ENCODE results near the gene ATAD3A. TPM values are rescaled to one million over a fixed set of nuclear protein-coding genes. Genes with fewer than 3 reads are reported as not detected.

The ATAD3A gene
- total and polyA plus RNA-seq, 2 experiments from 2014 or later: 16.7 to 46.7 TPM

DNA sequence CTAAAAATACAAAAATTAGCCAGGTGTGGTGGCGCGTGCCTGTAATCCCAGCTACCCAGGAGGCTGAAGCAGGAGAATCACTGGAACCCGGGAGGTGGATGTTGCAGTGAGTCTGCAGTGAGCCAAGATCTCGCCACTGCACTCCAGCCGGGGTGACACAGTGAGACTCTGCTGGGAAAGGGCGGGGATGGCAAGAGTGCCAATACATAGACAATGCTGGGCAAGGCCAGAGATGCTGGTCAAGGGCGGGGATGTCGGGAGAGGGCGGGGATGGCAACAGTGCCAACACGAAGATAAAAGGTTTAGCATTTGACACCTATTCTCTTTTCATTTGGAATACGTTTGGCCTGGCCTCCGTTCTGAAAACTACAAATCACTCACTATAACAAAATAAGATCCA lies 51.7 kb downstream of the ATAD3A start:
- peaks cover 54% of the 10 kb centered on the region for H4K20me1 ChIP-seq (ENCODE audit: insufficient read depth, poor library complexity, severe bottlenecking)
- WGBS (ENCODE audit: low lambda C conversion rate, missing lambda C conversion rate): 97% methylated on average over 12 of the region's 12 CpGs
- TF ChIP-seq EZH2phosphoT487 (IDR thresholded peaks at IDR 0.05; ENCODE audit: low read depth, severe bottlenecking, unreplicated experiment) (no peak), EZH2 (IDR thresholded peaks at IDR 0.05; ENCODE audit: borderline replicate concordance) (no peak)
- TF ChIP-seq, protein P1, sequence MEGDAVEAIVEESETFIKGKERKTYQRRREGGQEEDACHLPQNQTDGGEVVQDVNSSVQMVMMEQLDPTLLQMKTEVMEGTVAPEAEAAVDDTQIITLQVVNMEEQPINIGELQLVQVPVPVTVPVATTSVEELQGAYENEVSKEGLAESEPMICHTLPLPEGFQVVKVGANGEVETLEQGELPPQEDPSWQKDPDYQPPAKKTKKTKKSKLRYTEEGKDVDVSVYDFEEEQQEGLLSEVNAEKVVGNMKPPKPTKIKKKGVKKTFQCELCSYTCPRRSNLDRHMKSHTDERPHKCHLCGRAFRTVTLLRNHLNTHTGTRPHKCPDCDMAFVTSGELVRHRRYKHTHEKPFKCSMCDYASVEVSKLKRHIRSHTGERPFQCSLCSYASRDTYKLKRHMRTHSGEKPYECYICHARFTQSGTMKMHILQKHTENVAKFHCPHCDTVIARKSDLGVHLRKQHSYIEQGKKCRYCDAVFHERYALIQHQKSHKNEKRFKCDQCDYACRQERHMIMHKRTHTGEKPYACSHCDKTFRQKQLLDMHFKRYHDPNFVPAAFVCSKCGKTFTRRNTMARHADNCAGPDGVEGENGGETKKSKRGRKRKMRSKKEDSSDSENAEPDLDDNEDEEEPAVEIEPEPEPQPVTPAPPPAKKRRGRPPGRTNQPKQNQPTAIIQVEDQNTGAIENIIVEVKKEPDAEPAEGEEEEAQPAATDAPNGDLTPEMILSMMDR (IDR thresholded peaks at IDR 0.05; ENCODE audit: poor library complexity): no peak

DNA sequence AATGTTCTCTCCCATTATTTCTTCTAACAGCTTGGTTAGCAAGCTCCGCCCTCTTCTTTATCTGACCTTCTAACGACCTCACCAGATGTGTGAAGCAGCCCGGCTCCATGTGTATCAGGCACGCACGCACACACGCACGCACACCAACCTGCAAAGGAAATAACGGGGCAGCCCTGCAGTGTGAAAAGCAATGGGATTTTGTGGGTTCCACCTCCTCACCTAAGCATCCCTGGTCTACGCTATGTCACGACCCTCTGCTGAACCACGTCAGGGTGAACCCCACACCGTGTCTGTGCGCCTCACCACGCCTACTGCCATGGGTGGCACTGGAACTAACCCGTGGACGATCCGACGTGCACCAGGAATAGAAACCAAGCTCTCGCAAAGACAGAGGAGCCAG lies 52.3 kb downstream of the ATAD3A start:
- no peak for DNase-seq (ENCODE audit: low spot score)
- Histone ChIP-seq H3K9me2 (replicated peaks; ENCODE audit: insufficient read depth) (no peaks in the 10 kb centered on the region), H2AFZ (no peak overlapping the region), H3K27me3 (no peaks in the 10 kb centered on the region), H3K4me1 (ENCODE audit: insufficient read depth) (no peaks in the 10 kb centered on the region), H3K4me3 (no peak overlapping the region), H4K20me1 (ENCODE audit: insufficient read depth, poor library complexity, severe bottlenecking) (peaks cover 60% of the 10 kb centered on the region), H3K79me2 (peaks cover 84% of the 10 kb centered on the region), H3K9me3 (ENCODE audit: low read depth) (no peaks in the 10 kb centered on the region), H3K36me3 (replicated peaks; ENCODE audit: insufficient read depth, low read depth) (no peaks in the 10 kb centered on the region), H3K27ac (no peak overlapping the region), H3K4me2 (no peak overlapping the region)
- 93% methylated on average over 19 of the region's 19 CpGs for WGBS (ENCODE audit: low lambda C conversion rate, missing lambda C conversion rate)
- no peak for TF ChIP-seq EZH2 (IDR thresholded peaks at IDR 0.05; ENCODE audit: borderline replicate concordance)
- TF ChIP-seq EZH2phosphoT487 (IDR thresholded peaks at IDR 0.05; ENCODE audit: low read depth, severe bottlenecking, unreplicated experiment): no peak
- TF ChIP-seq, protein P1 (IDR thresholded peaks at IDR 0.05; ENCODE audit: poor library complexity): no peak

More for the DNA sequence above, 51.7 kb downstream of the ATAD3A start:
- no peaks in the 10 kb centered on the region for H3K9me3 ChIP-seq (ENCODE audit: low read depth)
- peaks cover 78% of the 10 kb centered on the region for H3K79me2 ChIP-seq
- no peak for DNase-seq (ENCODE audit: low spot score)
- H3K4me2 ChIP-seq: no peak overlapping the region
- H3K27ac ChIP-seq: no peak overlapping the region
- no peaks in the 10 kb centered on the region for H3K27me3 ChIP-seq
- no peak overlapping the region for H3K4me3 ChIP-seq
- H2AFZ ChIP-seq: no peak overlapping the region
- H3K4me1 ChIP-seq (ENCODE audit: insufficient read depth): no peaks in the 10 kb centered on the region
- no peaks in the 10 kb centered on the region for H3K9me2 ChIP-seq (replicated peaks; ENCODE audit: insufficient read depth)
- no peaks in the 10 kb centered on the region for H3K36me3 ChIP-seq (replicated peaks; ENCODE audit: insufficient read depth, low read depth)

DNA sequence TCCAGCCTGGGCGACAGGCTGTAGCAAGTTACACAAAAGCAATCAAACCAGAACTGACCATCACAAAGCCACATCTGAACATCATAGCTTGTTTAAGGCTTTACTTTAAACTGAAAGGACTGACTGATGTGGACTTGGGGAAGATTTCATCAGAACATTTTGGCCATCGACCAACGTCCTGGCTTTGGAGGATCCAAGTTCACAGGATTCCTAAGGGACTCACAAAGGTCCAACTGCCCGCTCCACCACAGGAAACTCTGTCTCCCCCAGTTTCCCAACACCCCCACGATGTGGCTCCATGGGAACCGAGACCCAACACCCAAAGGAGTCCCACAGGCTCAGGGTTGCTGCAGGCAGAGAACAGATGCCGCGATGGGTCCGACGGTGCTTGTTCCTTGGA lies 53.4 kb downstream of the ATAD3A start:
- no peak overlapping the region for H3K27ac ChIP-seq
- H3K27me3 ChIP-seq: no peaks in the 10 kb centered on the region
- H3K4me2 ChIP-seq: no peak overlapping the region
- H3K36me3 ChIP-seq (replicated peaks; ENCODE audit: insufficient read depth, low read depth): no peaks in the 10 kb centered on the region
- no peaks in the 10 kb centered on the region for H3K9me2 ChIP-seq (replicated peaks; ENCODE audit: insufficient read depth)
- DNase-seq (ENCODE audit: low spot score): no peak
- no peaks in the 10 kb centered on the region for H3K9me3 ChIP-seq (ENCODE audit: low read depth)
- H3K4me1 ChIP-seq (ENCODE audit: insufficient read depth): no peaks in the 10 kb centered on the region
- no peak overlapping the region for H2AFZ ChIP-seq
- peaks cover 70% of the 10 kb centered on the region for H4K20me1 ChIP-seq (ENCODE audit: insufficient read depth, poor library complexity, severe bottlenecking)
- H3K79me2 ChIP-seq: peaks cover 90% of the 10 kb centered on the region
- no peak overlapping the region for H3K4me3 ChIP-seq
- WGBS (ENCODE audit: low lambda C conversion rate, missing lambda C conversion rate): 96% methylated on average over 10 of the region's 10 CpGs
- TF ChIP-seq EZH2phosphoT487 (IDR thresholded peaks at IDR 0.05; ENCODE audit: low read depth, severe bottlenecking, unreplicated experiment) (no peak), EZH2 (IDR thresholded peaks at IDR 0.05; ENCODE audit: borderline replicate concordance) (no peak)
- TF ChIP-seq, protein P1 (IDR thresholded peaks at IDR 0.05; ENCODE audit: poor library complexity): no peak

All from hepatocyte (in vitro differentiated cells).